Stimulated activated CD8-positive, alpha-beta memory T cell treated with anti-CD3 and anti-CD28 coated beads, Interleukin-12 subunit alpha, Interleukin-12 subunit beta, amount 100 ng/mL, for 24 hours (primary cell): Measurements from ENCODE around the gene CD302.
"Not testable (repeated sequence)": the region's sequence is repeated elsewhere in the genome, so short reads cannot be mapped to it uniquely, and the experiment has no call there.

Source experiments
- DNase-seq: peaks from one replicate; pipeline ENCODE4 v3.0.0-alpha.2; 2020; ENCODE audit errors: extremely low read depth

CD302 gene, protein sequence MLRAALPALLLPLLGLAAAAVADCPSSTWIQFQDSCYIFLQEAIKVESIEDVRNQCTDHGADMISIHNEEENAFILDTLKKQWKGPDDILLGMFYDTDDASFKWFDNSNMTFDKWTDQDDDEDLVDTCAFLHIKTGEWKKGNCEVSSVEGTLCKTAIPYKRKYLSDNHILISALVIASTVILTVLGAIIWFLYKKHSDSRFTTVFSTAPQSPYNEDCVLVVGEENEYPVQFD

DNA sequence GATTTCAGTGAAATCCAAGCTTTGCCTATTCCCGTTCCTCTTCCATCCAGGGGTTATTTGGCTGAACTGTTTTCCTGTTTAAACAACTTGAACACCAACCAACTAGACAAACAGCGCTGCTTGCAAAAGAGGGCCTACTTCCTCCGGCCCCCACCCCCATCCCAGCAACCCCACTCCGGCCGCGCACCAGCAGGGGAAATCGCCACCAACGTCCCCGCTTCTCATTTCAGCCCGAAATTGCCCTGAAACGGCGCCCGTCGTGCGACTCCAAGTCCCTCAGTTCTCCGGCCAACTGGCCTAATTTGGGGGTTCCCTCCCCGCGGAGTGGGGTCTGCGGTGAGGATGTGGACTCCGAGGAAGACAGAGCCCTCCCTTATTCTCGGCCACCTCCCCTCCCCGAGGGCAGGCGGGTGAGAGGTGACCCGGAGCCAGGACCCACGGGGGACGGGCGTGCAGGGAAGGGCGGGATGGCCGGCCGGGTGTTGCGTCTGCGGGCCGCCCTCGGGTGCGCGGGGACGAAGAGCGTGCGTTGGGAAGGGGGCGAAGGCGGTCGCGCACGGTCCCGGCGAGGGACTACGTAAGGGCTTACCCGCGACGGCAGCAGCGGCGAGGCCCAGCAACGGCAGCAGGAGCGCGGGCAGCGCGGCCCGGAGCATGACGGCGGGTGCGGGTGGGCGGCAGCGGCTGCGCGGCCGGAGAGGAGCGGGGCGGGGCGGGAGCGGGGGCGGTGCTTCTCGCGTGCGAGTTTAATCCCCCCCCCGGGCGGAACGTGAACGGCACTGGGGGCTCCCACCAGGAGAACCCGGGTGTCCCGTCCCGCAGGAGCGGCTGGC is at the start of gene CD302:
Gene CD302 (minus strand): TSS at position 666 of the 833 bp plus-strand sequence. CDS start 10 bp downstream, at position 656.
- DNase-seq: no peak

DNA sequence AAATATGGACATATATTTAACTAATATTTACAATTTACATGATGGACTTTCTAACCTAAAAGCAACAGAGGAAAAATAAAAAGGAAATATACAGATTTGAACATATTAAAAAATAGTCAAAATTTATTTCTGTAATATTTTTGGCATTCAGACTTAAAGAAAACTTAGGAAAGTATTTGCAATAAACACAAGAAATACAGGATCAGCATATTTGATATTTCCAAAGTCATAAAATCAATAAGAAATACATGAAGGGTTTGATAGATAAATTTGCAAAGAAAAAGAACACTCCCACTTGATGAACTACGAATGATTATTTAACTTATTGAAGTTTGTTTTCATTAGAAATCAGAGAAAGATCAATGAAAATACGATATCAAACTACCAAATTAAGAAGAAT is 48.6 kb upstream of the CD302 start:
- DNase-seq: no peak

DNA sequence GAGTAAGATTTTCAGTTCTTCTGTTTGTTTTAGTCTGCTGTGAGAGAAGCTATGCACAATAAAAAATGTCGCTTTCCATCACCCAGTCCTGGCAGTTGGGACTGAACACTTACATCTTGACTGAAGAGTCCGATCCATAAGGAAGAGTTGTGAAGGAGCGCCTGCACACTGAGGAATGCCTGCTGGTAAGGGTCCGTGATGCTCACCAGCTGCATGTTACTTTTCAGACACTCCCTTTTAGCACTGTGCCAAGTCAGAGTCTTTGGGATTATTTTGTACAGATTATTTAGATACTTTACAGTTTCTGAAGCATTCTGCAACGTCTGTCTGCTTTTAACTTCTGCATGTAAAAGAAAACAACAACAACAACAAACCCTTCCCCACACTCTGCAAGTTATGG is 42.6 kb upstream of the CD302 start:
- DNase-seq: no peak

DNA sequence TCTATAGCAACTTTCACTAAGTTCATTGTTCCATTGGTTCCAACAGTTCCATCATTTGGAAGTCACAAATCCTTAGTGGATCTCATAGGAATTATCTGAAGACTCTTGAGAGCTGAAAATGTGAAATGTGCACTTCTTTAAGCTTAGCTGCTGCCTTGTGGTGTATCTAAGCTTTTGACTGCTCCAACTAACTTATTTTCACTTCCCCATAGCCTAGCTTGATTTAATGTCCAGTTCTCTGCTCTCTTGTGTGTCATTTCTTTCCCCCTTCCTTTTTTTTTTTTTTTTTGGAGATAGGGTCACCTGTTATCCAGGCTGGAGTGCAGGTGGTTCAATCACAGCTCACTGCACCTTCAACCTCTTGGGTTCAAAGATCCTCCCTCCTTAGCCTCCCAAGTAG is 34.9 kb upstream of the CD302 start:
- no peak for DNase-seq

DNA sequence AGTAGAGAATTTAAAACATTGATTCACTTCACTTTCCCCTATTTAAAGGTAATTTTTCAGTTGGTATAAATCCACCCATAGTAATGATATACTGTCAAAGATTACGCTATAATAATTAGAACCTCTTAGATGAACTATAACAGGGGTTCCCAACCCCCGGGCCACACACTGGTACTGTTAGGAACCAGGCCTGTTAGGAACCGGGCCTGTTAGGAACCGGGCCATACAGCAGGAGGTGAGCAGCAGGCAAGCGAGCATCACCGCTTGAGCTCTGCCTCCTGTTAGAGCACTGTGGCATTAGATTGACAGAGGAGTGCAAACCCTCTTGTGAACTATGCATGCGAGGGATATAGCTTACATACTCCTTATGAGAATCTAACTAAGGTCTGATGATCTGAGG is 34.0 kb upstream of the CD302 start:
- DNase-seq: no peak

DNA sequence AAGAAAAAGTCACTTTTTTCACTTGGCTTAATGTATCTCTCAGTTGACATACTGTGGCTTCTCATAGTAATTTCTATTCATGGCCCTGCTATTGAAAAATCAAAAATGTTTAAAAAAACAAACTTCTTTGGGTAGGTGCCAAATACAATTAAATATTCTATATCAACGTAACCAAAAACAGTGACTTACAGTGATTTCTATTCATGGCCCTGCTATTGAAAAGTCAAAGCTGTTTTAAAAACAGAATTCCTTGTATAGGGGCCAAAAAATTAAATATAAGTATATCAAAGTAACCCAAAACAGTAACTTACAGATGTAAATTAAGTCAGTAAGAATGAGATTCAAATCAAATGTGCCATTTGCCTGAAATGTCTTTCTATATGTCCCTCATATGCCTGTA is 31.4 kb upstream of the CD302 start:
- DNase-seq: no peak

DNA sequence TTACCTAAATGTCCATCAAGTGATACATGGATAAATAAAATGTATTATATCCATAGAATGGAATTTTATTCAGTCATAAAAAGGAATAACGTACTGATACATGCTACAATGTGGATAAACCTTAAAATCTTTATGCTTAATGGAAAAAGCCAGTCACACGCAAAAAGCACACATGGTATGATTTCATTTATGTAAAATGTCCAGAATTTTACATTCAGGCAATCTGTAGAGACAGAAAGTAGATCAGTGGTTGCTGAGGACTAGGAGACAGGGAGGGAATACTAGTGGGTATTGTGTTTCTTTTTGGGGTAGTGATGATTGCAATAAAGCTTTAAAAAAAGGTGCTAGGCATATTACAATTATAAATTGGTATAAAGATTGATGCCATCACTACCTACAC is 30.7 kb upstream of the CD302 start:
- DNase-seq: no peak

DNA sequence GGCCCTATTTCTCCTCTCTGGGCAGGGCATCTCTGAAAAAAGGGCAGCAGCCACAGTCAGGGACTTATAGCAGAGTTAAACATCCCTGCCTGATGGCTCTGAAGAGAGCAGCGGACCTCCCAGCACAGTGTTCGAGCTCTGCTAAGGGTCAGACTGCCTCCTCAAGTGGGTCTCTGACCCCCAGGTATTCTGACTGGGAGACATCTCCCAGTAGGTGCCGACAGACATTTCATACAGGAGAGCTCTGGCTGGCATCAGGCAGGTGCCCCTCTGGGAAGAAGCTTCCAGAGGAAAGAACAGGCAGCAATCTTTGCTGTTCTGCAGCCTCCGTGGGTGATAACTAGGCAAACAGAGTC is 24.4 kb upstream of the CD302 start:
- DNase-seq: not testable (repeated sequence)

DNA sequence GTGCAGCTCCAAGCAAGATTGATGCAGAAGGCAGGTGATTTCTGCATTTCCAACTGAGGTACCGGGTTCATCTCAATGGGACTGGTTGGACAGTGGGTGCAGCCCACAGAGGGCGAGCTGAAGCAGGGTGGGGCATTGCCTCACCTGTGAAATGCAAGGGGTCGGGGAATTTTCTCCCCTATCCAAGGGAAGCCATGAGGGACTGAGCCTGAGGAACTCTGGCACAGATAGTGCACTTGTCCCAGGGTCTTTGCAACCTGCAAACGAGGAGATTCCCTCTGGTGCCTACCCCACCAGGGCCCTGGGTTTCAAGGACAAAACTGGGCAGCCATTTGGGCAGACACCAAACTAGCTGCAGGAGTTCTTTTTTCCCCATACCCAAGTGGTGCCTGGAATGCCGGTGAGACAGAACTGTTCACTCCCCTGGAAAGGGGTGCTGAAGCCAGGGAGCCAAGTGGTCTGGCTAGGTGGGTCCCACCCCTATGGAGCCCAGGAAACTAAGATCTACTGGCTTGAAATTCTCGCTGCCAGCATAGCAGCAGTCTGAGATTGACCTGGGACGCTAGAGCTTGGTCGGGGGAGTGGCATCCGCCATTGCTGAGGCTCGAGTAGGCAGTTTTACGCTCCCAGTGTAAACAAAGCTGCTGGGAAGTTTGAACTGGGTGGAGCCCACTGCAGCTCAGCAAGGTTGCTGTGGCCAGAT is 23.9 kb upstream of the CD302 start:
- not testable (repeated sequence) for DNase-seq

DNA sequence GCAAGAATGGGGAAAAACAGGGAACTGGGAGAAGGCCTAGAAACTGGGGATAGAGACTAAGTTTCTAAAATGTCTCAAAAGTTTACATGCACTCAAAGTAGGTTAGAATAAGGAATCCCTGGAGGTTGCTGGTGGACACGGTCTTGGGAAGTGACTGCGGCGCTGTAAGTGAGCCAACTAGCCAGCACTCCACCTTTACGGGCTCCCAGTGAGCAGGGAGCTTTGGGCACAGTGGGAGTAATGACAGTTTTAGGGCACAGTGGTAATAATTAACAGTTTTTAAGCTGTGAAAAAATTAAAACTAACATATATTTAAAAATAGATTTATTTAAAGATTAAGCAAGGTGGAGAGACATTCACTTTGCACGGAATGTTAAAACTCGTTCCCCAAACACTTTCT is 20.9 kb upstream of the CD302 start:
- no peak for DNase-seq

DNA sequence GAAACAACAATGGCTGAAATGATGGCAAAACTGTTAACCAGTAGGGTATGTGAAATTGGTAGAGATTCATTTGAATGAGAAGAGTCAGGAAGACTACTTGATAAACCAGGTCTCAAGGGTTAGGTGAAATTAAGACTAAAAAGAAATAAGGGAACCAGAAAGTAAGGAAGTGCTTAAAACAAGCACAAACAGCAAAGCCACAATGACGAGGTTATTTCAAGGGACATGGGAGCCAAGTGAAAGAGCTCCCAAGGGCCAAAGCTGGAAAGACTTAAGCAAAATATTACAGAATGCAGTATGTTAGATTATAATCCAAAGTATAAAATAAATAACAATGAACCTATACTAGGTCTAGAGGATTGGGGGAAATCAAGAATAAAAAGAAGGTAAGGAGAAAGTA is 19.3 kb upstream of the CD302 start:
- DNase-seq: no peak

DNA sequence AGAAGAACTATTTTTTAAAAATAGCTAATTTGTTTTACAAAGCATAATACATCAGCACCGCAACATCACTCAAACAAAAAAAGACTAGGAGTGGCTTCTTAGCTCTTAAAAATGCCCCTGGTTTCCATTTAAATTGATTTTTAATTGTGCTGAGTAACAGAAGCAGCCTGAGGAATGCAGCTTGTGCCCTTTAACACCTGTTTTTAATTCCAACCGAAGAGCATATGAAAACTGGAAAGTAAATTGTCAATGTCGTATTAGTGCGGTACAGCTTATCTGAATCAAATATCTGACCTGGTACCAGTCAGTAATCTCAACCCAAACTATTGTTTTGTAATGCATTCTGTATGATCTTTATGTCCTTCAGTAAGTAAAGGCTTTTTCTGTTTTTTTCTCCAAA is 13.2 kb upstream of the CD302 start:
- DNase-seq: no peak

DNA sequence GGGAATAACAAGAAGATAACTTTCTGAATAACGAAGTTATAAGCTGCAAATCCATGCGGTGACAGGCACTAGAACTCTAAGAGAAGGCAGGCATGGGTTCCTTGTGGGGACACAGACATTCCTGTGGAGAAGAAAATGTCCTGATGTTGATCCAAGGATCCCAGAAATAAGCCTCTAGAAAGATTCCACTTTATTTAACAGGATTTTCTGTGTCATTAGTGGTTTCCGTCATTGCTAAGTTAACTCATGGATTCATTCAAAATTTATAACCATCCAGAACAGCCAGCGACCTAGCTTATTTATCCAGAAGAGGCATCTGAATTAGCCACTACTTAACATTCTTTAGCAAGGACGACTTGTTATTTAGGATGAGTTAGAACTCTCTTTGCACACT is 10.0 kb upstream of the CD302 start:
- no peak for DNase-seq

DNA sequence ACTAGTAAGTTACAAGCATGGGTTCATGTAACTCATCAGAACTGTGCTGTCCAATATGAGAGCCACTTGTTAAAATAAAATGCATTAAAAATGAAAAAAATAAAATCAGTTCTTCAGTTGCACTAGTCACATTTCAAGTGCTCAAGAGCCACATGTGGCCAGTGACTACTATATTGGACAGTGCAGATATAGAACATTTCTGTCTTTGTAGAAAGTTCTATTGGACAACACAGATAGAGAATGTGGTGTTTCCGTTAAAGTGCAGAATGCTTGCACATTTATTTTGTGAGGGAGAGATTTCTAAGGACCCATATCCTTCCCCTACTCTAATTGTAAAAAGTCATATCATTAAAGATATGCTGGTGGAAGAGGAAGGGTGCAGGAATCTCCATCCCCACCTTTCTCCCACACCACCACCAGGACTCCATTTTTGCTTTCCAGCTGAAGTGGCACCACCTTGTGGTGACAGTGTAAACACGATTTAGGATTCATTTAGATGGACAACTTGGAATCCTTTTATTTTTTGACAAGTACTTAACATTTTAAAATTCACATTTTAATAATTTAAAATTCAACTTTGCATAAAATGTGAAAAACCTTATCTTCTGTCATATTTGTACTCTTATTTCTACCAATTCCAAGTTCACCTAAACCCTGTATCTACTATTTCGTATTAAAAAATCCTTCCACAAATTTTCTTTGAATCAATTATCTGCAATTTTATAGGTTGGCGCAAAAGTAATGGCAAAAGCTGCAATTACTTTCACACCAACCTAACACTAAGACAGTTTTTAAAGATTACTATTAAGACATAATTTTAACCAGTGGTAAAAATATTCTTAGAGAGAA is 9.4 kb upstream of the CD302 start:
- DNase-seq: no peak

DNA sequence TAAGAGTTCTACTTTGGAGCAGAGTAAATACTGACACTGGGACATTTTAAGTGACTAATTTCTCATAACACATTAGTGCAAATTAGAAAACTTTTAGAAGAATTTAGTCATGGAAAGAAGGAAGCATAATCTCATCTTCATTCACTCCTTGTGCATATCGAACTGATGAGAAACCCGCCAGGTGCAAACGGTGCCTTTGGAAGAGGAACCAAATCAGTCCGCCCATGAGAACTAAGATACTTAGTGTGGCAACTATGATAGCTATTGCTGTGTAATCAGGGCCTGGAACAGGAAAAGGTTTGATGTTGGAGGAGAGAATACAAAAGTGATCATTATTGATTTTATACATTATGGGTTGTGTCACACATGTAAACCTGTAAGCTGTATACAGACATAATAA is 6.9 kb upstream of the CD302 start:
- no peak for DNase-seq

DNA sequence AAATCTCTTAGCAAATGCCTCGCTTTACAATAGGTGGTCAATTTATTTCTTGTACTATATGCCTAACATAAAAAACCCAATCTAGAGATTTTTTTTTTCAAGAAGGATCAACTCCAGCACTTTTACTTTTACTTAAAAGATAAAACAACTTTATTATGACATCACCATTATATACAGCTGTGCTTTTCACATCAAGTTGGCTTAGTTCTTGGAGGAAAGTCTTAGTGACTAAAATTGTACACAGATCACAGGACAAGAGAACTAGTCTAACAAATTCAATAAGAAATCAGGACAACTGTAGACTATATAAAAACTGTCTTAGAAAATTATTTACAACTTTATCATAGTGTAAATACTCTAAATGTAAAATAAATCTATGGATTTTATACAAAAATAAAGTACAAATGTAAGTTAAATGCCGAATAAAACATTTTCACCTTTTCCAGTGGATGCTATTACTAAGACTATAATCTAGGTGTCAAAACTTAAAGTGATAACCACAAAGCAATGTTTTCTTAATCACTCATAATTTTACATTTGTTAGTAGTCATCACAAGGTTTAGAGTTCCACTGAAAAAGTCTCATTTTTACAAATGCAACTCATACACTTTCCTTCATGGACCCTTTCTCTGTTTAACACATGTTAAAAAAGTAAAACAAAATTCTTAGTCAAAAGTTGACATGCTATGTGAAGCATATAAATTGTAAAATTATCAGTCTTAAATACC is 5.4 kb upstream of the CD302 start:
- no peak for DNase-seq

DNA sequence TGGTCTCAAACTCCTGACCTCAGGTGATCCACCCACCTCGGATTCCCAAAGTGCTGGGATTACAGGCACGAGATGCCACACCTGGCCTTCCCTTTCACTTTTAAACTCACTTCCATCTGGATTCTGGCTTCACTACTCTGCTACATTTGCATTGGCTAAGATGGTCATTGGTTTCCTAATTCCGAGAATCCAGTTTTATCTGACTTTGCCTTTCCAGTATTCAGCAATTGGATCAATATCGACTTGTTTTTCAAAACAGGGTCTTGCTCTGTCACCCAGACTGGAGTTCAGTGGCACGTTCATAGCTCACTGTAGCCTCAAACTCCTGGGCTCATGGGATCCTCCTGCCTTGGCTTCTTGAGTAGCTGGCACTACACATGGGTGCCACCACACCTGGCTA is 4.7 kb upstream of the CD302 start:
- DNase-seq: no peak

DNA sequence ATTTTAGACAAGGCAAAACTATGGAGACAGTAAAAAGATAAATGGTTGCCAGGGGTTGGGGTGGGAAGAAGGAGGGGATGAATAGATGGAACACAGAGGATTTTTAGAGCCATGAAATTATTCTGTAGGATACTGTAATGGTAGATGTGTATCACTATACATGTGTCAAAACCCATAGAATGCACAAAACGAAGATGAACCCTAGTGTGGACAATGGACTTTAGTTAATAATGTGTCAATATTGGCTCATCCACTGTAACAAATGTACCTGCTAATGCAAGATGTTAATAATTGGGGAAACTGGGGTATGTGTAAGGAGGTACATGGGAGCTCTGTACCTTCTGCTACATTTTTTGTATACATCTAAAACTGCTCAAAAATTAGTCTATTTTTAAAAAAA is 1.8 kb upstream of the CD302 start:
- no peak for DNase-seq

DNA sequence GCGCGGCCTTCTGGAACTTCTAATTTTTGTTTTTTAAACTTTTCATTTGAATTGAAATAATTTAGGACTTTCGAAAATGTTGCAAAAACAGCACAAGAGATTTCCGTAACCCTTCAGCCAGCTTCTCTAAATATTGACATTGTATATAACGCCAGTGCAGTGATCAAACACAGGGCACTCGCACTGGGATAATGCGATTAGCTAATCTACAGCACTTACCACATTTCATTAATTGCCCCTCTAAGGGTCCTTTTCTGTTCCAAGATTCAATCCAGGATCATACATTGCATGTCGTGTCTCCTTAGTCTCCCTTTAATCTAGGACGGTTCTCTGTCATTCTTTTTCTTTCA is 343 bp upstream of the CD302 start:
- no peak for DNase-seq

DNA sequence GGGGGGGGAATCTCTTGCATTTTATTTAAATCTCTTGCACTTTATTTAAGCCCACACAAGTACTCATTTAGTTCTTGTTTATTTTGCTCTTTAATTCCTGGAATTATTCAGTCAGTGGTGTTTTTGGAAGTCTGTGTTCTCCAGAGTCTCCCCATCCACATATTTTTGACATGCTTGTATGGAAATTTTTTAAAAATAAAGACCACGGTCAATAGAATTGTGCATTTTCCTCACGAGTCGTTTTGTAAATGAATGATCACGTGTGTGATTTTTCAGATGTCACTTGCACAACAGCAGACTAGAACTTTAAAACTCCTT is 824 bp downstream of the CD302 start:
- no peak for DNase-seq

DNA sequence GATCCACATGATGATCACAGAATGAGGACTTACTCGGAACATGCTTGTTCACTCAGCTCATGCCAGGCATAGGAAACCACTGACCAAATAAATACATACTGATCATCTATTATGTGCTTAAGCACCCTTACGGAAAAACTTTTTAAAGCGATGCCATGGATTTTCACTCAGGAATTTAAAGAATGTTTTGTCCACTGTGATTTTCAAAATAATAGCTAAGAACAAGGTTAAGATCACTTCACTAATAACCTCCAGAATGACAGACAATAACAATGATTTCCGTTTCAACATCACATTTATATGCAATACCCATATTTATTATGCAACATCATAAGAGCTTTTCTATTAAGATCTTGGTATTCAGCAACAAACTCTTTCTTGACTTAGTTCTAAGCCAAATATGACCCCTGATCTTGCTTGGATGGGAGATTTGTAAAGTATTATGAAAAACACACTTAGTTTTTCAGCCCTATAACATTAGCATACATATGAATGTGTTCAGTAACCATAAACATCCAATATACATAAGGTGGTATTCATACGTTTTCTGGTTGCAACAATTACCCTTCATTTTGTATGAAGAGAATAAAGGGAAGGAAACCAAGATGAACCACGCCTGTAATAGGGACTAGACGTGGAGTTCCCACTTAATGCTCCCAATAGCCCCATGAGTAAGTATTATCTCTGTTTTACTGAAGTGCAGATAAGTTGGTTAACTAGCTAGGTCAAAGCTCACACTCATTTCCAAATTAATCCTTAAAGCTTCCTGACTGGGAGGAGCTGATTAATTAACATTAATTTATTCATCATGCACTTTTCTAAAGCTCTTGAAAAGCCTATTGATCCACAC is 1.9 kb downstream of the CD302 start:
- DNase-seq: no peak
